ENCODE data around the gene ACSS1.

DNA sequence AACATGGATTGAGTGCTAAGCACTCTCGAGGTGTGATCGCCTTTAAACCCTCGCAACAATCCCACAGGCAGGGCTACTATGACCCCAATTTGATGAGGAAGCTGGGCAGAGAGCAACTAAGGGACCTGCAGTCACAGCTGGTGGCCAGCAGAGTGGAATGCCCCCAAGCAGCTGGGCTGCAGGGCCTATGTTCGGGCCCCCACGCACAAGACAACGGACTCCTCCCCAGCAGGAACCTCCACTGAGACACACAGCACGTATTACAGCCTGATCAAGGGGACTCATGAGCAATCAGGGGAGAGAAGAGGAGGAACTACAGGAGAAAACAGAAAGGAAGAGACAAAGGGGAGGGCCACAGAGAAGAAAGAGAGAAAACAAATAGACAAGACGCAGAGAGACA is 87.2 kb downstream of the ACSS1 start:
- TF ChIP-seq, protein P1, sequence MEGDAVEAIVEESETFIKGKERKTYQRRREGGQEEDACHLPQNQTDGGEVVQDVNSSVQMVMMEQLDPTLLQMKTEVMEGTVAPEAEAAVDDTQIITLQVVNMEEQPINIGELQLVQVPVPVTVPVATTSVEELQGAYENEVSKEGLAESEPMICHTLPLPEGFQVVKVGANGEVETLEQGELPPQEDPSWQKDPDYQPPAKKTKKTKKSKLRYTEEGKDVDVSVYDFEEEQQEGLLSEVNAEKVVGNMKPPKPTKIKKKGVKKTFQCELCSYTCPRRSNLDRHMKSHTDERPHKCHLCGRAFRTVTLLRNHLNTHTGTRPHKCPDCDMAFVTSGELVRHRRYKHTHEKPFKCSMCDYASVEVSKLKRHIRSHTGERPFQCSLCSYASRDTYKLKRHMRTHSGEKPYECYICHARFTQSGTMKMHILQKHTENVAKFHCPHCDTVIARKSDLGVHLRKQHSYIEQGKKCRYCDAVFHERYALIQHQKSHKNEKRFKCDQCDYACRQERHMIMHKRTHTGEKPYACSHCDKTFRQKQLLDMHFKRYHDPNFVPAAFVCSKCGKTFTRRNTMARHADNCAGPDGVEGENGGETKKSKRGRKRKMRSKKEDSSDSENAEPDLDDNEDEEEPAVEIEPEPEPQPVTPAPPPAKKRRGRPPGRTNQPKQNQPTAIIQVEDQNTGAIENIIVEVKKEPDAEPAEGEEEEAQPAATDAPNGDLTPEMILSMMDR (IDR thresholded peaks at IDR 0.05; ENCODE audit: insufficient read depth, low read depth, low read length): no peak
- TF ChIP-seq EZH2 (IDR thresholded peaks at IDR 0.05; ENCODE audit: insufficient read depth, low read length): no peak

Data from astrocyte (in vitro differentiated cells and primary cell).